Measurements from ENCODE around the gene ABL2. TPM values are rescaled to one million over a fixed set of nuclear protein-coding genes. Genes with fewer than 3 reads are reported as not detected.

ABL2 gene
- total RNA-seq, 3 donors from 2014 or later (not counting 1 experiment from before 2014, with no cell fraction given), result 11.1 to 16.3 (median 12.9) TPM

GRCh38 chr1:179154437-179154836, 75.0 kb downstream of the ABL2 start:
- Histone ChIP-seq H3K27ac (ENCODE audit: low read length) (no peak overlapping the region), H3K4me3 (ENCODE audit: low read length) (no peak overlapping the region), H3K27me3 (ENCODE audit: control insufficient read depth, insufficient read depth, low read length) (no peaks in the 10 kb centered on the region), H3K9me3 (ENCODE audit: control insufficient read depth, insufficient read depth, low read length) (no peaks in the 10 kb centered on the region), H3K4me1 (ENCODE audit: control insufficient read depth, insufficient read depth, low read length) (no peaks in the 10 kb centered on the region), H3K36me3 (ENCODE audit: control insufficient read depth, insufficient read depth, low read length) (no peaks in the 10 kb centered on the region)
- no peaks in the 10 kb centered on the region for H3K9me3 Mint-ChIP-seq
- no peak overlapping the region for H3K27ac Mint-ChIP-seq
- ATAC-seq (no peak), DNase-seq (no peak)
- TF ChIP-seq CTCF (IDR thresholded peaks at IDR 0.05), result no peak
- no peak overlapping the region for H3K4me3 Mint-ChIP-seq
- 98% methylated on average over 4 of the region's 4 CpGs for WGBS (ENCODE audit: insufficient coverage)
- peaks cover 18 to 23% of the 10 kb centered on the region in 2 donors for H3K4me1 Mint-ChIP-seq
- intact Hi-C loops (cut with micrococcal nuclease), result no loop called here
- no peaks in the 10 kb centered on the region for H3K36me3 Mint-ChIP-seq
- H3K27me3 Mint-ChIP-seq (ENCODE audit: low read depth in 2 of 2), result no peaks in the 10 kb centered on the region

- ATAC-seq, result no peak
- TF ChIP-seq CTCF (IDR thresholded peaks at IDR 0.05), result no peak
- no peaks in the 10 kb centered on the region for H3K36me3 Mint-ChIP-seq
- H3K27ac Mint-ChIP-seq, result no peak overlapping the region
- Histone ChIP-seq H3K4me3 (ENCODE audit: low read length) (no peak overlapping the region), H3K36me3 (ENCODE audit: control insufficient read depth, insufficient read depth, low read length) (no peaks in the 10 kb centered on the region), H3K27me3 (ENCODE audit: control insufficient read depth, insufficient read depth, low read length) (no peaks in the 10 kb centered on the region), H3K9me3 (ENCODE audit: control insufficient read depth, insufficient read depth, low read length) (no peaks in the 10 kb centered on the region), H3K27ac (ENCODE audit: low read length) (no peak overlapping the region), H3K4me1 (ENCODE audit: control insufficient read depth, insufficient read depth, low read length) (no peaks in the 10 kb centered on the region)
- H3K27me3 Mint-ChIP-seq (ENCODE audit: low read depth in 2 of 2), result no peaks in the 10 kb centered on the region
- no peak for DNase-seq
- H3K9me3 Mint-ChIP-seq, result no peaks in the 10 kb centered on the region
- no peak overlapping the region for H3K4me3 Mint-ChIP-seq
- peaks cover 18 to 23% of the 10 kb centered on the region in 2 donors for H3K4me1 Mint-ChIP-seq
- intact Hi-C loops (cut with micrococcal nuclease), result no loop called here
- WGBS (ENCODE audit: insufficient coverage), result 92% methylated on average over 6 of the region's 6 CpGs
Observed at GRCh38 chr1:179153217-179153616, 76.3 kb downstream of the ABL2 start.

- H3K4me3 ChIP-seq (ENCODE audit: low read length), result no peak overlapping the region
- DNase-seq (no peak), ATAC-seq (no peak)
- intact Hi-C loops (cut with micrococcal nuclease), result no loop called here
- Mint-ChIP-seq H3K27ac (no peak overlapping the region), H3K4me3 (no peak overlapping the region), H3K27me3 (ENCODE audit: low read depth in 2 of 2) (no peaks in the 10 kb centered on the region), H3K9me3 (no peaks in the 10 kb centered on the region), H3K4me1 (peaks cover 18 to 23% of the 10 kb centered on the region in 2 donors), H3K36me3 (no peaks in the 10 kb centered on the region)
- 89% methylated on average over 2 of the region's 2 CpGs for WGBS (ENCODE audit: insufficient coverage)
- TF ChIP-seq CTCF (IDR thresholded peaks at IDR 0.05), result no peak
- no peaks in the 10 kb centered on the region for H3K9me3 ChIP-seq (ENCODE audit: control insufficient read depth, insufficient read depth, low read length)
- no peaks in the 10 kb centered on the region for H3K36me3 ChIP-seq (ENCODE audit: control insufficient read depth, insufficient read depth, low read length)
- no peaks in the 10 kb centered on the region for H3K4me1 ChIP-seq (ENCODE audit: control insufficient read depth, insufficient read depth, low read length)
- H3K27me3 ChIP-seq (ENCODE audit: control insufficient read depth, insufficient read depth, low read length), result no peaks in the 10 kb centered on the region
- H3K27ac ChIP-seq (ENCODE audit: low read length), result no peak overlapping the region
Observed at GRCh38 chr1:179151908-179152682, 77.4 kb downstream of the ABL2 start.

- no peak for ATAC-seq
Observed at GRCh38 chr1:179146911-179147310, 82.6 kb downstream of the ABL2 start.

More at GRCh38 chr1:179146911-179147310, 82.6 kb downstream of the ABL2 start:
- Mint-ChIP-seq H3K36me3 (no peaks in the 10 kb centered on the region), H3K27me3 (ENCODE audit: low read depth in 2 of 2) (no peaks in the 10 kb centered on the region), H3K9me3 (no peaks in the 10 kb centered on the region), H3K27ac (no peak overlapping the region), H3K4me1 (peaks cover 9 to 16% of the 10 kb centered on the region in 2 donors), H3K4me3 (no peak overlapping the region)
- Histone ChIP-seq H3K27ac (ENCODE audit: low read length) (no peak overlapping the region), H3K4me3 (ENCODE audit: low read length) (no peak overlapping the region), H3K27me3 (ENCODE audit: control insufficient read depth, insufficient read depth, low read length) (no peaks in the 10 kb centered on the region), H3K36me3 (ENCODE audit: control insufficient read depth, insufficient read depth, low read length) (no peaks in the 10 kb centered on the region), H3K4me1 (ENCODE audit: control insufficient read depth, insufficient read depth, low read length) (no peaks in the 10 kb centered on the region), H3K9me3 (ENCODE audit: control insufficient read depth, insufficient read depth, low read length) (no peaks in the 10 kb centered on the region)
- intact Hi-C loops (cut with micrococcal nuclease), result no loop called here
- TF ChIP-seq CTCF (IDR thresholded peaks at IDR 0.05), result no peak
- DNase-seq, result no peak
- 88% methylated on average over 1 of the region's 1 CpG for WGBS (ENCODE audit: insufficient coverage)

Data from natural killer cell (primary cell).